HEK293 (cell line): ENCODE measurements around the gene LDLRAD4.

ENCODE experiments used
- CTCF ChIA-PET: fragments of 350-600 bp; formaldehyde crosslinking; extraction: SDS; loops from one replicate; lab custom pipeline; 2021; ENCODE audit warnings: antibody characterized with exemption; lab: Yijun Ruan, JAX
- POLR2A ChIA-PET: fragments of 300-600 bp; formaldehyde crosslinking; extraction: SDS; loops from one replicate; lab custom pipeline; 2020; ENCODE audit warnings: antibody characterized with exemption, inconsistent platforms; lab: Yijun Ruan, JAX
- H3K27ac ChIP-seq: fragments of 200-500 bp; sonication (Bioruptor generic); 2 replicates; pipeline ENCODE4 v1.5.1; 2014; ENCODE audit warnings: low read depth, low read length, control low read depth, inconsistent platforms; ENCODE audit errors: extremely low read depth
- H3K36me3 ChIP-seq, 2 experiments: fragments of 200-500 bp in 1 of 2; sonication (Bioruptor generic) in 1 of 2; 1 replicate in 1 of 2; 2 replicates in 1 of 2; pipeline ENCODE4 v1.5.1; 2014 to 2017; ENCODE audit warnings: inconsistent platforms in 2 of 2, low read length in 2 of 2; ENCODE audit not compliant: control insufficient read depth in 2 of 2, insufficient read depth in 1 of 2
- H3K4me1 ChIP-seq: fragments of 200-500 bp; sonication (Bioruptor generic); 2 replicates; pipeline ENCODE4 v1.5.1; 2014; ENCODE audit warnings: mild to moderate bottlenecking, low read length, inconsistent platforms; ENCODE audit not compliant: control insufficient read depth, insufficient read depth
- H3K4me3 ChIP-seq: 2 replicates; pipeline ENCODE4 v1.5.1; 2011; ENCODE audit warnings: low read depth, mild to moderate bottlenecking, control low read depth, low read length, moderate library complexity
- H3K9me3 ChIP-seq: fragments of 200-500 bp; sonication (Bioruptor generic); 2 replicates; pipeline ENCODE4 v1.5.1; 2014; ENCODE audit warnings: low read depth, low read length, inconsistent platforms; ENCODE audit not compliant: control insufficient read depth, insufficient read depth
- BCL11B ChIP-seq: fragments of 450-650 bp; formaldehyde crosslinking; IDR thresholded peaks from 2 replicates; pipeline ENCODE4 v1.5.1; 2016; ENCODE audit warnings: low read depth, missing biosample characterization, missing genetic modification characterization
- IKZF3 ChIP-seq: fragments of 450-650 bp; IDR thresholded peaks from 2 replicates; pipeline ENCODE4 v1.5.0; 2018; ENCODE audit warnings: missing biosample characterization, mild to moderate bottlenecking, missing genetic modification characterization, moderate library complexity
- SALL2 ChIP-seq: fragments of 450-650 bp; formaldehyde crosslinking; IDR thresholded peaks from 2 replicates; pipeline ENCODE4 v1.5.0; 2017; ENCODE audit warnings: missing biosample characterization, mild to moderate bottlenecking, missing genetic modification characterization, borderline replicate concordance
- SCRT1 ChIP-seq: fragments of 450-650 bp; formaldehyde crosslinking; IDR thresholded peaks from 2 replicates; pipeline ENCODE4 v1.5.1; 2016; ENCODE audit warnings: missing biosample characterization, missing genetic modification characterization, borderline replicate concordance
- ZFHX2 ChIP-seq: fragments of 450-650 bp; formaldehyde crosslinking; conservative IDR thresholded peaks from 2 replicates; pipeline ENCODE4 v1.5.1; 2016; ENCODE audit warnings: missing biosample characterization, missing genetic modification characterization
- ZFP41 ChIP-seq: fragments of 450-650 bp; formaldehyde crosslinking; IDR thresholded peaks from 2 replicates; pipeline ENCODE4 v1.5.1; 2016; ENCODE audit warnings: missing biosample characterization, missing genetic modification characterization, borderline replicate concordance
- ZNF10 ChIP-seq: fragments of 450-650 bp; formaldehyde crosslinking; IDR thresholded peaks from 2 replicates; pipeline ENCODE4 v1.5.1; 2017; ENCODE audit warnings: missing biosample characterization, missing genetic modification characterization
- ZNF175 ChIP-seq: fragments of 450-650 bp; formaldehyde crosslinking; IDR thresholded peaks from 2 replicates; pipeline ENCODE4 v1.5.1; 2016; ENCODE audit warnings: missing biosample characterization, missing genetic modification characterization
- ZNF341 ChIP-seq: fragments of 450-650 bp; formaldehyde crosslinking; IDR thresholded peaks from 2 replicates; pipeline ENCODE4; 2016; ENCODE audit warnings: low read depth, missing biosample characterization, missing genetic modification characterization
- ZNF48 ChIP-seq: fragments of 450-650 bp; formaldehyde crosslinking; IDR thresholded peaks from 2 replicates; pipeline ENCODE4 v1.5.1; 2016; ENCODE audit warnings: missing biosample characterization, missing genetic modification characterization
- ZNF510 ChIP-seq: fragments of 450-650 bp; formaldehyde crosslinking; IDR thresholded peaks from 2 replicates; pipeline ENCODE4 v1.5.1; 2018; ENCODE audit warnings: mild to moderate bottlenecking, missing genetic modification characterization, missing biosample characterization; ENCODE audit not compliant: insufficient replicate concordance
- ZNF561 ChIP-seq: fragments of 450-650 bp; IDR thresholded peaks from 2 replicates; pipeline ENCODE4 v1.5.1; 2018; ENCODE audit warnings: missing biosample characterization, missing genetic modification characterization, borderline replicate concordance
- ZNF707 ChIP-seq: fragments of 450-650 bp; formaldehyde crosslinking; IDR thresholded peaks from 2 replicates; pipeline ENCODE4 v1.5.1; 2016; ENCODE audit warnings: missing biosample characterization, missing genetic modification characterization
- TF ChIP-seq, protein P1 (sequence below): fragments of 450-650 bp; formaldehyde crosslinking; IDR thresholded peaks from 2 replicates; pipeline ENCODE4 v1.5.1; 2016; ENCODE audit warnings: missing biosample characterization, missing genetic modification characterization, low read depth
- TF ChIP-seq, protein P2 (sequence below): fragments of 450-650 bp; IDR thresholded peaks from 2 replicates; pipeline ENCODE4 v1.5.1; 2018; ENCODE audit warnings: missing biosample characterization, mild to moderate bottlenecking, missing genetic modification characterization
- TF ChIP-seq, protein P3 (sequence below): fragments of 450-650 bp; formaldehyde crosslinking; IDR thresholded peaks from 2 replicates; pipeline ENCODE4 v1.5.1; 2017; ENCODE audit warnings: missing biosample characterization, missing genetic modification characterization
- TF ChIP-seq, protein P4 (sequence below): fragments of 450-650 bp; formaldehyde crosslinking; IDR thresholded peaks from 2 replicates; pipeline ENCODE4 v1.5.1; 2017; ENCODE audit warnings: missing biosample characterization, missing genetic modification characterization

The LDLRAD4 gene

GRCh38 chr18:13381944-13382365, 163.4 kb downstream of the LDLRAD4 start (continued):
- TF ChIP-seq, protein P1, sequence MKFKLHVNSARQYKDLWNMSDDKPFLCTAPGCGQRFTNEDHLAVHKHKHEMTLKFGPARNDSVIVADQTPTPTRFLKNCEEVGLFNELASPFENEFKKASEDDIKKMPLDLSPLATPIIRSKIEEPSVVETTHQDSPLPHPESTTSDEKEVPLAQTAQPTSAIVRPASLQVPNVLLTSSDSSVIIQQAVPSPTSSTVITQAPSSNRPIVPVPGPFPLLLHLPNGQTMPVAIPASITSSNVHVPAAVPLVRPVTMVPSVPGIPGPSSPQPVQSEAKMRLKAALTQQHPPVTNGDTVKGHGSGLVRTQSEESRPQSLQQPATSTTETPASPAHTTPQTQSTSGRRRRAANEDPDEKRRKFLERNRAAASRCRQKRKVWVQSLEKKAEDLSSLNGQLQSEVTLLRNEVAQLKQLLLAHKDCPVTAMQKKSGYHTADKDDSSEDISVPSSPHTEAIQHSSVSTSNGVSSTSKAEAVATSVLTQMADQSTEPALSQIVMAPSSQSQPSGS (tag by site-specific recombination), result no peak
- no peak for TF ChIP-seq ZNF561 (tag by site-specific recombination)

- ChIA-PET CTCF (interaction anchor here (0.6 kb wide), 1 partner anchor 12 kb away, joined by 4 read pairs; no protein-coding TSS in a partner anchor), POLR2A (no interaction called here)
- Histone ChIP-seq H3K36me3 (no peaks in the 10 kb centered on the region), H3K9me3 (no peaks in the 10 kb centered on the region), H3K4me1 (no peaks in the 10 kb centered on the region), H3K4me3 (no peak overlapping the region), H3K27ac (no peak overlapping the region)
- TF ChIP-seq BCL11B (tag by site-specific recombination) (no peak), ZNF707 (tag by site-specific recombination) (no peak), SCRT1 (tag by site-specific recombination) (no peak), ZFHX2 (no peak), SALL2 (tag by site-specific recombination) (no peak), ZNF510 (tag by site-specific recombination) (no peak), ZNF10 (tag by site-specific recombination) (no peak), ZNF48 (tag by site-specific recombination) (no peak), ZFP41 (tag by site-specific recombination) (no peak), ZNF341 (tag by site-specific recombination) (no peak), ZNF175 (tag by site-specific recombination) (no peak), IKZF3 (tag by site-specific recombination) (no peak)
- TF ChIP-seq, protein P2, sequence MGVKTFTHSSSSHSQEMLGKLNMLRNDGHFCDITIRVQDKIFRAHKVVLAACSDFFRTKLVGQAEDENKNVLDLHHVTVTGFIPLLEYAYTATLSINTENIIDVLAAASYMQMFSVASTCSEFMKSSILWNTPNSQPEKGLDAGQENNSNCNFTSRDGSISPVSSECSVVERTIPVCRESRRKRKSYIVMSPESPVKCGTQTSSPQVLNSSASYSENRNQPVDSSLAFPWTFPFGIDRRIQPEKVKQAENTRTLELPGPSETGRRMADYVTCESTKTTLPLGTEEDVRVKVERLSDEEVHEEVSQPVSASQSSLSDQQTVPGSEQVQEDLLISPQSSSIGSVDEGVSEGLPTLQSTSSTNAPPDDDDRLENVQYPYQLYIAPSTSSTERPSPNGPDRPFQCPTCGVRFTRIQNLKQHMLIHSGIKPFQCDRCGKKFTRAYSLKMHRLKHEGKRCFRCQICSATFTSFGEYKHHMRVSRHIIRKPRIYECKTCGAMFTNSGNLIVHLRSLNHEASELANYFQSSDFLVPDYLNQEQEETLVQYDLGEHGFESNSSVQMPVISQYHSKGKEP (tag by site-specific recombination), result no peak
- TF ChIP-seq, protein P3, sequence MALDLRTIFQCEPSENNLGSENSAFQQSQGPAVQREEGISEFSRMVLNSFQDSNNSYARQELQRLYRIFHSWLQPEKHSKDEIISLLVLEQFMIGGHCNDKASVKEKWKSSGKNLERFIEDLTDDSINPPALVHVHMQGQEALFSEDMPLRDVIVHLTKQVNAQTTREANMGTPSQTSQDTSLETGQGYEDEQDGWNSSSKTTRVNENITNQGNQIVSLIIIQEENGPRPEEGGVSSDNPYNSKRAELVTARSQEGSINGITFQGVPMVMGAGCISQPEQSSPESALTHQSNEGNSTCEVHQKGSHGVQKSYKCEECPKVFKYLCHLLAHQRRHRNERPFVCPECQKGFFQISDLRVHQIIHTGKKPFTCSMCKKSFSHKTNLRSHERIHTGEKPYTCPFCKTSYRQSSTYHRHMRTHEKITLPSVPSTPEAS (tag by site-specific recombination), result peak; percentile 86
- TF ChIP-seq, protein P4, sequence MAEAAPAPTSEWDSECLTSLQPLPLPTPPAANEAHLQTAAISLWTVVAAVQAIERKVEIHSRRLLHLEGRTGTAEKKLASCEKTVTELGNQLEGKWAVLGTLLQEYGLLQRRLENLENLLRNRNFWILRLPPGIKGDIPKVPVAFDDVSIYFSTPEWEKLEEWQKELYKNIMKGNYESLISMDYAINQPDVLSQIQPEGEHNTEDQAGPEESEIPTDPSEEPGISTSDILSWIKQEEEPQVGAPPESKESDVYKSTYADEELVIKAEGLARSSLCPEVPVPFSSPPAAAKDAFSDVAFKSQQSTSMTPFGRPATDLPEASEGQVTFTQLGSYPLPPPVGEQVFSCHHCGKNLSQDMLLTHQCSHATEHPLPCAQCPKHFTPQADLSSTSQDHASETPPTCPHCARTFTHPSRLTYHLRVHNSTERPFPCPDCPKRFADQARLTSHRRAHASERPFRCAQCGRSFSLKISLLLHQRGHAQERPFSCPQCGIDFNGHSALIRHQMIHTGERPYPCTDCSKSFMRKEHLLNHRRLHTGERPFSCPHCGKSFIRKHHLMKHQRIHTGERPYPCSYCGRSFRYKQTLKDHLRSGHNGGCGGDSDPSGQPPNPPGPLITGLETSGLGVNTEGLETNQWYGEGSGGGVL (tag by site-specific recombination), result 0 out of 2 replicates have a peak, but pooled peaks have one; percentile 22
Measured at GRCh38 chr18:13382366-13382953, 163.9 kb downstream of the LDLRAD4 start.
